HG03064 (cell line): ENCODE data around the gene TMEM233.
"Not testable (repeated sequence)": the region's sequence is repeated elsewhere in the genome, so short reads cannot be mapped to it uniquely, and the experiment has no call there.

Experiments used
- ATAC-seq: cut with Tn5 transposase; IDR thresholded peaks from one replicate; pipeline ENCODE4 v1.9.1; 2021; ENCODE audit warnings: low read depth; ENCODE audit not compliant: unreplicated experiment

The TMEM233 gene

GRCh38 chr12:119603767-119604166 lies 10.2 kb downstream of the TMEM233 start:
- no peak for ATAC-seq

GRCh38 chr12:119609358-119609757 lies 15.8 kb downstream of the TMEM233 start:
- no peak for ATAC-seq

GRCh38 chr12:119613319-119613936 lies 19.9 kb downstream of the TMEM233 start:
- ATAC-seq, result no peak

GRCh38 chr12:119614705-119615104 lies 21.1 kb downstream of the TMEM233 start:
- no peak for ATAC-seq

- ATAC-seq, result no peak
Observed at GRCh38 chr12:119615518-119616475, 22.2 kb downstream of the TMEM233 start.

GRCh38 chr12:119618328-119618896 lies 24.8 kb downstream of the TMEM233 start:
- ATAC-seq, result not testable (repeated sequence)

GRCh38 chr12:119620490-119620889 lies 26.9 kb downstream of the TMEM233 start:
- ATAC-seq, result no peak

GRCh38 chr12:119621878-119622277 lies 28.3 kb downstream of the TMEM233 start:
- no peak for ATAC-seq

GRCh38 chr12:119624966-119625365 lies 31.4 kb downstream of the TMEM233 start:
- no peak for ATAC-seq

- ATAC-seq, result no peak
Observed at GRCh38 chr12:119627019-119627643, 33.6 kb downstream of the TMEM233 start.

- ATAC-seq, result no peak
Observed at GRCh38 chr12:119627686-119628085, 34.1 kb downstream of the TMEM233 start.

GRCh38 chr12:119630223-119630780 lies 36.7 kb downstream of the TMEM233 start:
- no peak for ATAC-seq

GRCh38 chr12:119630962-119631550 lies 37.5 kb downstream of the TMEM233 start:
- ATAC-seq, result no peak

- ATAC-seq, result no peak
Observed at GRCh38 chr12:119631930-119632678, 38.5 kb downstream of the TMEM233 start.

GRCh38 chr12:119634743-119635142 lies 41.2 kb downstream of the TMEM233 start:
- ATAC-seq, result no peak

GRCh38 chr12:119642986-119643385 lies 49.4 kb downstream of the TMEM233 start:
- no peak for ATAC-seq

- no peak for ATAC-seq
Observed at GRCh38 chr12:119644930-119645329, 51.4 kb downstream of the TMEM233 start.

- ATAC-seq, result no peak
Observed at GRCh38 chr12:119645535-119646059, 52.0 kb downstream of the TMEM233 start.

- ATAC-seq, result no peak
Observed at GRCh38 chr12:119649202-119649808, 55.7 kb downstream of the TMEM233 start.
